ENCODE results near the gene SPTA1.

SPTA1 gene

DNA sequence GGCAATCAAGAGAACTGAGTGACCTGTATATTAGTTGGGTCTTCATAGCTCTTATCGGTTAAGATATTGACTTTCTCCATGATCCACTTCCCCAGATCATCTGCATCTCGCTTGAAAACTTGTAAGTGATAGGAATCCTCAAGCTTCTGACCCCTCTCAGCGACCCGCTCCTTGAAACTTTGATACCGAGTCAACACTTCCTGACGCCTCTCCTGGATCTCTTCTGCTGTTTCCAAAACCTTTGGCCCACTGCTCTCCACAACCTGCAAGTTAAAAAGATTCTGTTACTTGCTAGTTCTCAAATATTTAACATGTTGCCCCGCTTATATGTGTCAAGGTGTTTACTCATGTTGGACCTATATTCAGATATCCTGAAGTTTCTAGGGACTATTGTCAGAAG lies 1.4 kb downstream of the SPTA1 start:
- no peak for DNase-seq (ENCODE audit: low spot score)

DNA sequence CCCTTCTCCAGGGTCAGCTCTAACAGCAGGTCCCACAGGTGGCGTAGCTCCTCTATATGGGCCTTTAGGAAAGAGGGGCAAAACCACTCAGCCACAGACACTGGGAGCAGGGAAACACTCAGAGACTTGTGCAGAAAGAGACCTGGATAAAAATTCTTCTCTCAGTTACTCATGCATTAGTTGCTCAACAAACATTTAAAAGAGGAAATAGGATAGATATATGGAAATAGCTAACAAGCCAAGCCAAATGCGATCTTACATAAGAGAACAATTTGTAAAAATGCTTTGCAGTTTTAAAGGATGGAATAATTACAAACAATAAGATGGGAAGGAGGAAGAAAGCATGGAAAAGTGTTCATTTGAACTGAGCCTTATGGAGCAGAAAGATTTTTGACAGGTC lies 4.9 kb downstream of the SPTA1 start:
- no peak for DNase-seq (ENCODE audit: low spot score)

- DNase-seq (ENCODE audit: low spot score) = no peak
These were observed 7.2 kb downstream of the SPTA1 start for GRCh38 chr1:158679289-158679688.

DNA sequence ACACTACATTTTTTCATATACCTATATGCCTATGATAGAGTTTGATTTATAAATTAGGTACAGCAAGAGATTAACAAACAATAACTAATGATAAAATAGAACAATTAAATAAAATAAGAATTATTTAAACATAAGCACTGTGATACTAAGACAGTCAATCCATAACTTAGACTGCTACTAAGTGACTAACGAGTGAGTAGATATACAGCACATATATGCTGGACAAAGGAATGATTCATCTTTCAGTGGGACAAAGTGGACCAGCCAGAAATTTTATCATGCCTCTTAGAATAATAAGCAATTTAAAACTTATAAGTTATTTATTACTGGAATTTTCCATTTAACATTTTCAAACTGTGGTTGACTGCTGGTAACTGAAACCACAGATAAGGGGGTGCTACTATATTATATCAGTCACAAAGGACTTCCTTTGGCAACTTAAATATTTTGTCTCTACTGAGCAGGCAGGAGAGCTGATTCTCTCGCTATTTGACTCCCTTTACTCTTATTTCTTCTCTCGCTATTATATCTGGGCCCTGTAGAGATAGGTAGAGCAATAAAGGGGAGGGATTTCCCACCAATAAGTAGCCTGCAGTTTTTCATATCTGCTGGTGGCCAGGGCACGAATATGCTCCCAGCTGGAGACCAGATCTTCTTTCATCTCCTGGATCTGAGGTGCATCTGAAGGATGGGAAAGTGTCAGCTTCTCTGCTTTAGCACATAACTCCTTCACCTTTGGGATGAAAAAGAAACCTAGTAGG lies 10.8 kb downstream of the SPTA1 start:
- DNase-seq (ENCODE audit: low spot score) = no peak

DNA sequence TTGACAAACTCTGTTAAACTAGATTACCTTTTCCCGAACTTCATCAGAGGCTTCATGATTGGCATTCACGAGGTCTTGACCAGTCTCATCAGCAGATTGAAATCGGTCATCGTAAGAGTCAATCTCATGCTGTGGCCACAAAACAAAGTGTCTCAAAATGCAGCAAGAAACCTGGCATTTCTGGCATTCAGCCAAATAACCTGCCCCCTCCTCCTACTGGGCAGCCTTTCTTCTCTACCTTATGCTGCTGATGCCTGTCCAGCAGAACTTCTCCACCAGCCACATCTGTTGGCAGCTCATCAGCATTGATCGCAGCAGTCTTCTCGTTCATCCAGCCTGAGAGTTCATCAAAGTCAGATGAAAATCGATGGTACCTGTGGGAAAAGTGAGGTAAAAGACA lies 12.2 kb downstream of the SPTA1 start:
- no peak for DNase-seq (ENCODE audit: low spot score)

GRCh38 chr1:158666037-158666436 lies 20.5 kb downstream of the SPTA1 start:
- DNase-seq (ENCODE audit: low spot score) = no peak

- DNase-seq (ENCODE audit: low spot score) = no peak
These were observed 31.9 kb downstream of the SPTA1 start for GRCh38 chr1:158654571-158654970.

- DNase-seq (ENCODE audit: low spot score) = no peak
These were observed 32.4 kb downstream of the SPTA1 start for GRCh38 chr1:158654086-158654485.

DNA sequence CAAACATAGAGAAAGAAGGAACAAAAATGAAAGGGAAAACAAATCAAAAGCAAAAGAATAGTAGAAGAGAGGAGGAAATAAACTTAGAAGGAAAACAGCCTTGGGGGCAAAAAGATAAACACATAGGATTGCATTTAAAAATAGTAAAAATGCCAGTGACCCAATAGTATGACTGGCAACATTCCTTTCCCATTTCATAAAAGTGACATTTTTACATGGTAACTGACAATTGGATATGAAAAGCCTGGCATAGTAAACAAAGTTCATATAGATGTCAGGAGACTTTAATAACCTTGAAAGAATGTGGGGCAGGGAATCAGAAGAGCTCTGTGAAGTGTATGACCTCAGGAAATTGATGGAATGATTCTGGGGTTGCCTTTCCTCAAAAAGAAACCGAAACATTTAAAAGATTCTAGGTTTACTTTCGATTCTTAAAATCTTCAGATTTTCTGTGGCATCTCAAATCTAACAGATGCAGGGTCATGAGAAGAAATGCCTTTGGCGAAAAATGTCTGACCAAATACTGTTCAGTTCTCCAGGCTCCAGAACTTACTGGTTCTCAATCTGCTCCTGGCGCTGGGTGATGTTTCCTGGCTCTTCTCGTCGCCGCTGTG lies 33.7 kb downstream of the SPTA1 start:
- DNase-seq (ENCODE audit: low spot score) = no peak

- DNase-seq (ENCODE audit: low spot score) = no peak
These were observed 37.5 kb downstream of the SPTA1 start for GRCh38 chr1:158649052-158649451.

- DNase-seq (ENCODE audit: low spot score) = no peak
These were observed 40.0 kb downstream of the SPTA1 start for GRCh38 chr1:158646465-158646864.

GRCh38 chr1:158644449-158644848 lies 42.1 kb downstream of the SPTA1 start:
- DNase-seq (ENCODE audit: low spot score) = no peak

- DNase-seq (ENCODE audit: low spot score) = no peak
These were observed 47.6 kb downstream of the SPTA1 start for GRCh38 chr1:158638904-158639303.

DNA sequence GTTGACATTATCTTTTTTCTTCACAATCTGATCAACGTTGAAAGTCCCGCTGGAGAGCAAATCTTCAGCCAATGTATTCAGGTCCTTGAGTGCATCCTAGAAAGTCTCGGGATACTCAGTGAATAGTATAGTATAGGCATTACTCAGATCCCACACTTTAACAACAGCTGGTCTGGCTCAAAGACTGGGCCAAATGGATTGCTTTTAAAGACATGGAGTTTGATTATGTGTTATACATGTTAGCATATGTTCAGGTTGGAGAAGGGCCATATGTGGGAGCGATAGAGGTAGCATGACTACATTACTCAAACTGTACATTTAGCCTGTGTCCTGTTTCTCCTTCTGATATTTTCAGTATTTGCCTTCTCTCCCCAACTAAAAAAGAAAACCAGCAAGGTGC lies 48.4 kb downstream of the SPTA1 start:
- no peak for DNase-seq (ENCODE audit: low spot score)

DNA sequence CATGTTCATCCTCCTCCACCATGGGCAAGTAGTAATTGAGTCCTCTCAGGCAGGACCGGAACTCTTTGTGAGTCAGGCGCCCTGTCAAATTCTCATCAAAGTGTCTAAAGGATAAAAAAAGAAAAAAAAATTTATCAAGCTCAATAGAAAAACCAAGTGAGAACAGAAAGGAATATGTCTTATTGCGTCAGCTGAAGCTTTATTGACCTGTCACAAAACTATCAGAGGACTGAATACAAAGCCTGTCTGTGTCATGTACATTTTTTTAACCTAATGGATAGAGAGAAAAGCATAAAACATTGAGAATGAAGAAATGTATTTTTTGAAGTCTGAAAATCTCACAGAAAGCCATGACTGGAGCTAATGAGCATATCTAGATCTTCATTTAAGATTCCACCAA lies 72.8 kb downstream of the SPTA1 start:
- DNase-seq (ENCODE audit: low spot score) = no peak

GRCh38 chr1:158611916-158612315 lies 74.6 kb downstream of the SPTA1 start:
- no peak for DNase-seq (ENCODE audit: low spot score)

DNA sequence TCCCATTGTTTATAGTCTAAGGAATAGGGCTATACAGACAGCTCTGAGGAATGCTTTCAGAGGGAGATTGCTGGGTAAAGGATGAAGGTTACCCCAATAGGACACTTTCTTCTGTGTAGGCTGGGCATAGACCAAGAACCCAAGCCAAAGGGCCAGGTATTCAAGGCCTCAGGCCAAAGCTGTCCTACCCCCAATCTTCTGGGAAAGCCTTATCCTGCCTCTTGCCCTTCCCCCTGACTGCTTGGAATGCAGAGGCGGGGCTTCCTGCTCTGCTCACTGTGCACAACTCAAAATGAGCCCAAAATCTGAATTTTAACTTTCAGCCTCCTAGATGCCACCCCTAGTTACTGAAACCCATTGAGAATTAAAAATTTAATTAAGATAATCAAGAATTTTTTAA lies 79.2 kb downstream of the SPTA1 start:
- DNase-seq (ENCODE audit: low spot score) = no peak

DNA sequence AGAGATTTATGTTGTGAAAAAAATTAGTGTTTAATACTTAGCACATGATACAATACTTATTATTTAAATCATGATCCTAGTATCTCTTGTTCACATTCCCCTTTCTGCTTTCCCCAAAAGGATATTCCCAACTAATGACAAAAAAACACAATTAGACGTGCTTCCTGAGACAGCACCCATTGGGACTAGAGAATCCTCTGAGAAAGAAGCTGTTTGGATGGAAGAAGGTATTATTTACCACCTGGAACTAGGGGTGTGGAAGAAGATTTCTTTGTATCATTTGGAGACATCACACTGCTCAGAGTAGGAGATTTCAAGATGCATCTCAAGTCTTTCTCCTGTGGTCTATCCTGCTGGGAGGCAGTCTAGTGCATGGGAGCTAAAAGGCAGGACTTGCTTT lies 81.5 kb downstream of the SPTA1 start, which contains the start of gene OR10Z1:
OR10Z1 (plus strand) TSS at position 301 of the 400 bp plus-strand sequence. CDS start 1,171 bp downstream, outside the sequence.
- DNase-seq (ENCODE audit: low spot score) = no peak

DNA sequence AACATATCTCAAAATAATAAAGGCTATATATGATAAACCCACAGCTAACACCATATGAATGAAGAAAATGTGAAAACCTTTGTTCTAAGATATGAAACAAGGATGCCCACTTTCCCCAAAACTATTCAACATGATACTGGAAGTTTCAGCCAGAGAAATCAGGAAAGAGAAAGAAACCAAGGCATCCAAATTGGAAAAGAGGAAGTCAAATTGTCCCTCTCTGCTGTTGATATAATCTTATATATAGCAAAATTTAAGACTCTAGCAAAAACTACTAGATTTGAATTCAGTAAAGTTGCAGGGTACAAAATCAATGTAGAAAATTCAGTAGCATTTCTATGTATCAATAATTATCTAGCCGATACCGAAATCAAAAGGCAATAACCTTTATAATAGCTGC lies 85.8 kb downstream of the SPTA1 start:
- DNase-seq (ENCODE audit: low spot score) = no peak

- DNase-seq (ENCODE audit: low spot score) = no peak
These were observed 99.6 kb downstream of the SPTA1 start for GRCh38 chr1:158586942-158587341.

DNA sequence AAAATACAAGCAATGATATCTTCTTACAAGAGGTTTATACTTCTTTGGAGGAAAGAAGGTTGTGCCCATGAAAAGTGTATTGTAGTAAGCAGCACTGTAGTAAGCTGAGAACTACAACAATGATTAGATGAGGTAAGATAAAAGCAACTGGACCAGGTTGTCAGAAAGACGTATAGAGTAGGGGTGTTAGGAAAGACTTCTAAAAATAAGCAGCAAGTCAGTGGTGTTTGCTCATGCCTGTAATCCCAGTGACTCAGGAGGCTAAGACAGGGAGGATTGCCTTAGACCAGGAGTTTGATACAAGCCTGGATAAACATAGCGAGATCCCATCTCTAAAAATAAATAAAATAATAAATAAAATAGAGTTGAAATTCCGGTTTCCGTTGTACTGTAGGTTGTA lies 102.6 kb downstream of the SPTA1 start:
- DNase-seq (ENCODE audit: low spot score) = no peak

DNA sequence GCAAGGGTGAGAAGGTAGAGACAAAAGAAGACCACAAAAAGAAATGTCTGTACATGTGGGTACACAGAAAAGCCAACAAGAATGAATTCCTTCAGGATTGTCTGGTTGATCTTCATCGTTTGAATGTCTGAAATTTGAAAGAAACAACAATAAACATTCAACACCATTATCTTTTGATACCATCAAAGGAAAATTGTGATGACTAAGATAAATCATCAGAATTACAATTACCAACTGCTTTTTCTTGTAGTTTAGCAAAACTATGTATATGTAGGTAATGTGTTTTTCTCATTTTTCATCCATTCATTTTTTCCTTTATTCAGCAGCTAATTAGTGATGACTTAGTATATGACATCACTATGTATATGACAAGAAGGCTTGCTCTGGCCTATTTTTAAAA lies 106.8 kb downstream of the SPTA1 start, which contains the start of gene OR10X1:
OR10X1 (minus strand) TSS at position 167 of the 400 bp plus-strand sequence; CDS start at position 167, 0 bp downstream.
- DNase-seq (ENCODE audit: low spot score) = no peak

GRCh38 chr1:158577561-158577960 lies 109.0 kb downstream of the SPTA1 start:
- DNase-seq (ENCODE audit: low spot score) = no peak

- no peak for DNase-seq (ENCODE audit: low spot score)
These were observed 114.3 kb downstream of the SPTA1 start for GRCh38 chr1:158572226-158572625.
